K562 (cell line): ENCODE measurements around the gene LAG3. TPM values are rescaled to one million over a fixed set of nuclear protein-coding genes. Genes with fewer than 3 reads are reported as not detected.
A peak's percentile ranks its signal among the peaks of the same experiment; 100 is the strongest.

Experiments
- ARID3A ChIP-seq: IDR thresholded peaks from 2 replicates; pipeline ENCODE4 v1.6.1; 2012; ENCODE audit warnings: low read depth, low read length, improper control_type of control experiment, borderline replicate concordance
- BACH1 ChIP-seq: fragments of 200-800 bp; sonication (Bioruptor generic); IDR thresholded peaks from 2 replicates; pipeline ENCODE4 v1.6.1; 2016; ENCODE audit warnings: missing genetic modification characterization, missing compliant biosample characterization
- CUX1 ChIP-seq: fragments of 200-800 bp; sonication (Bioruptor generic); IDR thresholded peaks from 2 replicates; pipeline ENCODE4 v1.6.1; 2016; ENCODE audit warnings: missing genetic modification characterization, missing compliant biosample characterization
- KLF6 ChIP-seq: fragments of 250-450 bp; sonication (Bioruptor Pico); IDR thresholded peaks from 2 replicates; pipeline ENCODE4 v1.4.0; 2020; ENCODE audit warnings: mild to moderate bottlenecking, moderate library complexity, borderline replicate concordance
- MBD2 ChIP-seq: sonication (generic); IDR thresholded peaks from 2 replicates; pipeline ENCODE4 v1.6.1; 2016; ENCODE audit warnings: low read depth, borderline replicate concordance
- MYC ChIP-seq, 2 experiments: fragments of 250-450 bp in 1 of 2; sonication (Bioruptor Pico) in 1 of 2; IDR thresholded peaks; 2 replicates each; pipeline versions ENCODE4 v1.5.1 to v1.6.1; 2012 to 2021; ENCODE audit warnings: low read depth in 2 of 2, borderline replicate concordance in 1 of 2, improper control_type of control experiment in 1 of 2, low read length in 1 of 2, mild to moderate bottlenecking in 1 of 2, moderate library complexity in 1 of 2
- PKNOX1 ChIP-seq: fragments of 450-650 bp; IDR thresholded peaks from 2 replicates; pipeline ENCODE4 v1.6.1; 2016
- TEAD4 ChIP-seq, 2 experiments: sonication (generic) in 1 of 2; formaldehyde crosslinking in 1 of 2; IDR thresholded peaks; 2 replicates each; pipeline versions ENCODE4 v1.6.1 to v1.8.0; 2012 to 2022; ENCODE audit warnings: borderline replicate concordance in 1 of 2, inconsistent platforms in 1 of 2, low read length in 1 of 2, mild to moderate bottlenecking in 1 of 2, missing genetic modification reagents in 1 of 2
- TGIF2 ChIP-seq: sonication (generic); formaldehyde crosslinking; IDR thresholded peaks from 2 replicates; pipeline ENCODE4 v1.8.1; 2022; ENCODE audit warnings: mild to moderate bottlenecking, missing genetic modification reagents, moderate library complexity
- ZNF311 ChIP-seq: fragments of 250-450 bp; sonication (Bioruptor Pico); IDR thresholded peaks from 2 replicates; pipeline ENCODE4 v1.4.0; 2020; ENCODE audit warnings: mild to moderate bottlenecking, moderate library complexity
- ZNF740 ChIP-seq, 3 experiments: fragments of 200-800 bp in 1 of 3; sonication (Bioruptor generic) in 1 of 3; sonication (generic) in 1 of 3; formaldehyde crosslinking in 1 of 3; IDR thresholded peaks; 2 replicates each; pipeline versions ENCODE4 v1.6.1 to v1.8.0; 2016 to 2022; ENCODE audit warnings: mild to moderate bottlenecking in 2 of 3, missing compliant biosample characterization in 2 of 3, missing genetic modification characterization in 2 of 3, missing genetic modification reagents in 1 of 3
- polyA plus RNA-seq, 8 experiments: library from polyadenylated mRNA; depleted of rRNA in 4 of 8; stranded (reverse) in 5 of 8; unstranded in 3 of 8; fragments of >200 nt; fragmentation: Nextera tagmentation in 2 of 8; fragmentation: Illumina TruSeq in 1 of 8; extraction: Ambion mirVana in 2 of 8; extraction: Trizol in 1 of 8; gene quantifications; 2 replicates each; pipeline versions ENCODE4 v1.2.1 to v1.2.3, GENCODE V29; 2011 to 2014; ENCODE audit warnings: inconsistent platforms in 1 of 8, missing spikeins in 1 of 8
- total RNA-seq, 7 experiments: library from RNA; depleted of rRNA in 6 of 7; stranded (reverse); fragments of >200 nt in 6 of 7; fragmentation: Illumina TruSeq in 2 of 7; extraction: Trizol in 2 of 7; gene quantifications; 2 replicates each; pipeline versions ENCODE4 v1.2.1 to v1.2.3, GENCODE V29; 2011 to 2021; ENCODE audit warnings: low replicate concordance in 1 of 7

LAG3 gene
- total and polyA plus RNA-seq, 9 of the 15 experiments (the other 6 are each of a cell fraction or from before 2014, with no cell fraction given), result 0.07 to 0.66 (median 0.09) TPM; not detected in 1

- TF ChIP-seq CUX1 (no peak), TEAD4 (IDR thresholded peaks at IDR 0.05; ENCODE audit: low read length) (no peak; the same call in 1 of the 2 replicates), TEAD4 (CRISPR knock-in tag; IDR thresholded peaks at IDR 0.05; ENCODE audit: borderline replicate concordance) (no peak), ZNF311 (no peak), ZNF740 (CRISPR knock-in tag; IDR thresholded peaks at IDR 0.05) (peak; percentile 62; the same call in 1 of the 2 replicates), ZNF740 (tag; IDR thresholded peaks at IDR 0.05) (no peak), ARID3A (no peak), BACH1 (tag) (no peak), MYC (IDR thresholded peaks at IDR 0.05; ENCODE audit: low read depth, low read length) (peak; percentile 73; the same call in 1 of the 2 replicates), MYC (CRISPR knock-in tag; IDR thresholded peaks at IDR 0.05; ENCODE audit: borderline replicate concordance, low read depth) (no peak), TGIF2 (no peak), PKNOX1 (no peak), KLF6 (CRISPR knock-in tag) (no peak; the same call in 1 of the 2 replicates), MBD2 (no peak)
Observed at GRCh38 chr12:6778574-6779550, 6.5 kb downstream of the LAG3 start (continued).
